Right lobe of liver (tissue), 4 donors: ENCODE measurements around the gene SIM1.

Experiments
- POLR2A ChIP-seq: fragments of 450-650 bp; IDR thresholded peaks from one replicate; pipeline ENCODE4 v1.6.1; 2017; ENCODE audit warnings: antibody characterized with exemption, mild to moderate bottlenecking
- TF ChIP-seq, protein P1 (sequence below), 4 donors: fragments of 200-600 bp in 3 of 4; fragments of 450-650 bp in 1 of 4; IDR thresholded peaks; one replicate each; pipeline versions ENCODE4 v1.5.1 to v1.8.0; 2016 to 2022; ENCODE audit warnings: antibody characterized with exemption in 4 of 4, mild to moderate bottlenecking in 2 of 4
- donor health status: DM: no; HTN: no; CAD: no.
- donor health status: DM: no; HTN: no; CAD: no.
- donor health status: DM: no; HTN: yes; CAD: no.

DNA sequence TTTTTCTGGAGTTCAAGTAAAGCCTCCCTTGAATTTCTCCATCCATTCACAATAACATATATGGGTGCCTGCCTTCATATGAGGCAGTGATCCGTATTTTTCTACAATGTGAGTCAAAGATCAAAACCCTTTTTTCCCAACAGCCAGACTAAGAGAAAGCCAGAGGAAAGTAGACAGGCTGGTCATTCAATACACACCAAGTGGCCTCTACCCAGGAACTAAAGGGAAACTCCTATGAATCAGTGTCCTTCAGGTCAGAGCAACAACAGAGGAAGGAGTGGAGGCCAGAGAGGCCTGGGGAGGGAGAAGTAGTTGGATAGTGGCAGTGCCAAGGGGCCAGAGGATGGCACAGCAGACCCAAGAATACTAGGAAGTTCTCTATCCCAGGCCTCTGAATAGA lies 23.8 kb downstream of the SIM1 start:
- no peak for TF ChIP-seq POLR2A
- TF ChIP-seq, protein P1, sequence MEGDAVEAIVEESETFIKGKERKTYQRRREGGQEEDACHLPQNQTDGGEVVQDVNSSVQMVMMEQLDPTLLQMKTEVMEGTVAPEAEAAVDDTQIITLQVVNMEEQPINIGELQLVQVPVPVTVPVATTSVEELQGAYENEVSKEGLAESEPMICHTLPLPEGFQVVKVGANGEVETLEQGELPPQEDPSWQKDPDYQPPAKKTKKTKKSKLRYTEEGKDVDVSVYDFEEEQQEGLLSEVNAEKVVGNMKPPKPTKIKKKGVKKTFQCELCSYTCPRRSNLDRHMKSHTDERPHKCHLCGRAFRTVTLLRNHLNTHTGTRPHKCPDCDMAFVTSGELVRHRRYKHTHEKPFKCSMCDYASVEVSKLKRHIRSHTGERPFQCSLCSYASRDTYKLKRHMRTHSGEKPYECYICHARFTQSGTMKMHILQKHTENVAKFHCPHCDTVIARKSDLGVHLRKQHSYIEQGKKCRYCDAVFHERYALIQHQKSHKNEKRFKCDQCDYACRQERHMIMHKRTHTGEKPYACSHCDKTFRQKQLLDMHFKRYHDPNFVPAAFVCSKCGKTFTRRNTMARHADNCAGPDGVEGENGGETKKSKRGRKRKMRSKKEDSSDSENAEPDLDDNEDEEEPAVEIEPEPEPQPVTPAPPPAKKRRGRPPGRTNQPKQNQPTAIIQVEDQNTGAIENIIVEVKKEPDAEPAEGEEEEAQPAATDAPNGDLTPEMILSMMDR (IDR thresholded peaks at IDR 0.05): no peak
